PC-3 (cell line): ENCODE measurements around the gene ATP11C. TPM values are rescaled to one million over a fixed set of nuclear protein-coding genes. Genes with fewer than 3 reads are reported as not detected.
"Not testable (repeated sequence)": the region's sequence is repeated elsewhere in the genome, so short reads cannot be mapped to it uniquely, and the experiment has no call there.

ENCODE experiments used
- ATAC-seq: fragments of 200-7000 bp; cut with Tn5 transposase; 2 replicates; pipeline ENCODE4 v1.9.1; 2020; ENCODE audit warnings: mild to moderate bottlenecking, moderate library complexity
- BruUV-seq: library from RNA; stranded (reverse); fragments of 400-500 nt; replicated peaks from 2 replicates; lab custom pipeline; 2021; lab: Mats Ljungman, UMichigan
- CTCF ChIA-PET: fragments of 300-600 bp; sonication (Branson Sonifier 250); formaldehyde crosslinking; loops from one replicate; lab custom pipeline; 2022; ENCODE audit warnings: antibody characterized with exemption; lab: Charles Lee
- POLR2A ChIA-PET: fragments of 300-600 bp; sonication (Branson Sonifier 250); formaldehyde crosslinking; loops from one replicate; lab custom pipeline; 2022; ENCODE audit warnings: antibody characterized with exemption; ENCODE audit not compliant: unreplicated experiment; lab: Charles Lee
- DNase-seq: peaks from one replicate; pipeline ENCODE4 v3.0.0-alpha.2; 2015
- H2AFZ ChIP-seq: fragments of 300-600 bp; sonication (generic); 2 replicates; pipeline ENCODE4 v1.6.0; 2016; ENCODE audit warnings: antibody characterized with exemption, low read length
- H3F3A ChIP-seq: fragments of 300-600 bp; sonication (generic); one replicate; pipeline ENCODE4 v1.6.0; 2017; ENCODE audit warnings: antibody characterized with exemption, low read length, control low read depth, mild to moderate bottlenecking; ENCODE audit not compliant: unreplicated experiment
- H3K27ac ChIP-seq: fragments of 300-600 bp; sonication (generic); 2 replicates; pipeline ENCODE4 v1.5.1; 2016; ENCODE audit warnings: mild to moderate bottlenecking, low read length
- H3K27me3 ChIP-seq: fragments of 300-600 bp; sonication (generic); 2 replicates; pipeline ENCODE4 v1.6.1; 2016; ENCODE audit warnings: low read length, mixed read lengths
- H3K36me3 ChIP-seq: fragments of 300-600 bp; sonication (generic); 2 replicates; pipeline ENCODE4 v1.6.1; 2016; ENCODE audit warnings: low read depth, mixed run types, low read length, mixed read lengths
- H3K4me1 ChIP-seq: fragments of 300-600 bp; sonication (generic); 2 replicates; pipeline ENCODE4 v1.5.1; 2016; ENCODE audit warnings: low read length; ENCODE audit not compliant: insufficient read depth
- H3K4me2 ChIP-seq: fragments of 300-600 bp; sonication (generic); 2 replicates; pipeline ENCODE4 v1.6.0; 2016; ENCODE audit warnings: low read length
- H3K4me3 ChIP-seq: fragments of 300-600 bp; sonication (generic); 2 replicates; pipeline ENCODE4 v1.5.1; 2016; ENCODE audit warnings: mild to moderate bottlenecking, low read length, mixed read lengths
- H3K79me2 ChIP-seq: fragments of 300-600 bp; sonication (generic); 2 replicates; pipeline ENCODE4 v1.6.1; 2017; ENCODE audit warnings: low read length, mixed read lengths
- H3K9ac ChIP-seq: fragments of 300-600 bp; sonication (generic); 2 replicates; pipeline ENCODE4 v1.6.0; 2016; ENCODE audit warnings: mild to moderate bottlenecking, low read length
- H3K9me2 ChIP-seq: fragments of 300-600 bp; sonication (generic); replicated peaks from 2 replicates; pipeline ENCODE4 v1.6.1; 2016; ENCODE audit warnings: mixed run types, low read length, mixed read lengths
- H3K9me3 ChIP-seq: fragments of 300-600 bp; sonication (generic); 2 replicates; pipeline ENCODE4 v1.6.1; 2016; ENCODE audit warnings: low read length, mixed read lengths
- H4K20me1 ChIP-seq: fragments of 300-600 bp; sonication (generic); 2 replicates; pipeline ENCODE4 v1.6.1; 2016; ENCODE audit warnings: low read length, mixed read lengths
- EZH2 ChIP-seq: fragments of 300-600 bp; sonication (generic); IDR thresholded peaks from one replicate; pipeline ENCODE4 v1.6.1; 2017; ENCODE audit warnings: antibody characterized with exemption, mild to moderate bottlenecking, low read length; ENCODE audit not compliant: unreplicated experiment
- EZH2phosphoT487 ChIP-seq: fragments of 300-600 bp; sonication (generic); IDR thresholded peaks from 2 replicates; pipeline ENCODE4 v1.6.1; 2018; ENCODE audit warnings: mild to moderate bottlenecking, antibody characterized with exemption, low read length, borderline replicate concordance
- intact Hi-C: fragments of 100-400 bp; cut with micrococcal nuclease; formaldehyde crosslinking; loops from 2 replicates; pipeline ENCODE4 v1.9.0; 2023
- total RNA-seq: library from RNA; depleted of rRNA; stranded (reverse); fragments of >200 nt; gene quantifications from 2 replicates; pipeline ENCODE4 v1.2.3, GENCODE V29; 2014
- TF ChIP-seq, protein P1 (sequence below): fragments of 300-600 bp; sonication (generic); conservative IDR thresholded peaks from 2 replicates; pipeline ENCODE4 v1.5.1; 2017; ENCODE audit warnings: antibody characterized with exemption, low read depth, mild to moderate bottlenecking, low read length

ATP11C gene
- total RNA-seq, 1 experiment from 2014 or later = 25.8 TPM

- H3K9me3 ChIP-seq = no peaks in the 10 kb centered on the region
- no peak overlapping the region for H3K9ac ChIP-seq
- TF ChIP-seq, protein P1, sequence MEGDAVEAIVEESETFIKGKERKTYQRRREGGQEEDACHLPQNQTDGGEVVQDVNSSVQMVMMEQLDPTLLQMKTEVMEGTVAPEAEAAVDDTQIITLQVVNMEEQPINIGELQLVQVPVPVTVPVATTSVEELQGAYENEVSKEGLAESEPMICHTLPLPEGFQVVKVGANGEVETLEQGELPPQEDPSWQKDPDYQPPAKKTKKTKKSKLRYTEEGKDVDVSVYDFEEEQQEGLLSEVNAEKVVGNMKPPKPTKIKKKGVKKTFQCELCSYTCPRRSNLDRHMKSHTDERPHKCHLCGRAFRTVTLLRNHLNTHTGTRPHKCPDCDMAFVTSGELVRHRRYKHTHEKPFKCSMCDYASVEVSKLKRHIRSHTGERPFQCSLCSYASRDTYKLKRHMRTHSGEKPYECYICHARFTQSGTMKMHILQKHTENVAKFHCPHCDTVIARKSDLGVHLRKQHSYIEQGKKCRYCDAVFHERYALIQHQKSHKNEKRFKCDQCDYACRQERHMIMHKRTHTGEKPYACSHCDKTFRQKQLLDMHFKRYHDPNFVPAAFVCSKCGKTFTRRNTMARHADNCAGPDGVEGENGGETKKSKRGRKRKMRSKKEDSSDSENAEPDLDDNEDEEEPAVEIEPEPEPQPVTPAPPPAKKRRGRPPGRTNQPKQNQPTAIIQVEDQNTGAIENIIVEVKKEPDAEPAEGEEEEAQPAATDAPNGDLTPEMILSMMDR = no peak
- no peak for TF ChIP-seq EZH2
- no peak for TF ChIP-seq EZH2phosphoT487
- no peaks in the 10 kb centered on the region for H3K27me3 ChIP-seq
- DNase-seq = peak; percentile 8
- H3K4me3 ChIP-seq = no peak overlapping the region
- no peaks in the 10 kb centered on the region for H3K79me2 ChIP-seq
- intact Hi-C loops = no loop called here
- H4K20me1 ChIP-seq = no peaks in the 10 kb centered on the region
- H3F3A ChIP-seq = no peaks in the 10 kb centered on the region
- H3K9me2 ChIP-seq = no peaks in the 10 kb centered on the region
- no peak for ATAC-seq
- POLR2A ChIA-PET = no interaction called here
- CTCF ChIA-PET = no interaction called here
- BruUV-seq = no TSS peak
- no peaks in the 10 kb centered on the region for H3K4me1 ChIP-seq
- H3K4me2 ChIP-seq = no peak overlapping the region
- H3K36me3 ChIP-seq = no peaks in the 10 kb centered on the region
- H3K27ac ChIP-seq = no peak overlapping the region
- H2AFZ ChIP-seq = no peak overlapping the region
Observed at GRCh38 chrX:139844163-139844562, 88.7 kb downstream of the ATP11C start.

GRCh38 chrX:139842326-139843185, 90.3 kb downstream of the ATP11C start:
- Histone ChIP-seq H3K4me2 (no peak overlapping the region), H3K27me3 (no peaks in the 10 kb centered on the region), H3F3A (no peaks in the 10 kb centered on the region), H3K9me2 (no peaks in the 10 kb centered on the region), H4K20me1 (no peaks in the 10 kb centered on the region), H3K27ac (no peak overlapping the region), H2AFZ (no peak overlapping the region), H3K4me3 (no peak overlapping the region), H3K9ac (no peak overlapping the region), H3K4me1 (no peaks in the 10 kb centered on the region), H3K9me3 (no peaks in the 10 kb centered on the region), H3K36me3 (no peaks in the 10 kb centered on the region), H3K79me2 (no peaks in the 10 kb centered on the region)
- ATAC-seq = no peak
- intact Hi-C loops = no loop called here
- no peak for TF ChIP-seq EZH2phosphoT487
- TF ChIP-seq, protein P1 = no peak
- no TSS peak for BruUV-seq
- ChIA-PET POLR2A (no interaction called here), CTCF (no interaction called here)
- DNase-seq = no peak

DNA sequence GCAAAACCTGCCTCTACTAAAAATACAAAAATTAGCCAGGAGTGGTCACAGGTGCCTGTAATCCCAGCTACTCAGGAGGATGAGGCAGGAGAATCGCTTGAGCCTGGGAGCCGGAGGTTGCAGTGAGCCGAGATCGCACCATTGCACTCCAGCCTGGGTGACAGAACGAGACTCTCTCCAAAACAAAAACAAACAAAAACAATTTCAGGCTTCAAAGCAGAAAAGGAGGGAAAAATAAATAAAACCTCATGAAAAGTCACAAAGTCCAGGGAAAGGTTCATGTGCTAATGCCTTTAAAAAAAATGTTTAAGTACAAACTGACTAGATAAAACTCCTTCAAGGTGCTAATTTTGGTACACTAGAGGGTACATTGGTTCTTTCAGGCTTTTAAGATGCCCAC, 96.5 kb downstream of the ATP11C start:
- CTCF ChIA-PET, POLR2A ChIA-PET, H3F3A ChIP-seq, DNase-seq, H2AFZ ChIP-seq, BruUV-seq, H3K9me3 ChIP-seq, ATAC-seq, H3K79me2 ChIP-seq, H3K9me2 ChIP-seq, intact Hi-C loops, H3K36me3 ChIP-seq, H3K4me3 ChIP-seq, H3K4me2 ChIP-seq, H3K27me3 ChIP-seq, H3K9ac ChIP-seq, H3K27ac ChIP-seq, H4K20me1 ChIP-seq: not testable (repeated sequence)
- H3K4me1 ChIP-seq = peaks cover 14% of the 10 kb centered on the region
